SH-SY5Y (cell line): Measurements from ENCODE around the gene TUBAL3.

Experiments used
- GATA2 ChIP-seq: IDR thresholded peaks from 2 replicates; pipeline ENCODE4 v1.6.1; 2011; ENCODE audit warnings: mild to moderate bottlenecking, low read depth, low read length
- GATA3 ChIP-seq: IDR thresholded peaks from 2 replicates; pipeline ENCODE4 v1.6.1; 2011; ENCODE audit warnings: low read depth, mild to moderate bottlenecking, low read length, moderate library complexity

DNA sequence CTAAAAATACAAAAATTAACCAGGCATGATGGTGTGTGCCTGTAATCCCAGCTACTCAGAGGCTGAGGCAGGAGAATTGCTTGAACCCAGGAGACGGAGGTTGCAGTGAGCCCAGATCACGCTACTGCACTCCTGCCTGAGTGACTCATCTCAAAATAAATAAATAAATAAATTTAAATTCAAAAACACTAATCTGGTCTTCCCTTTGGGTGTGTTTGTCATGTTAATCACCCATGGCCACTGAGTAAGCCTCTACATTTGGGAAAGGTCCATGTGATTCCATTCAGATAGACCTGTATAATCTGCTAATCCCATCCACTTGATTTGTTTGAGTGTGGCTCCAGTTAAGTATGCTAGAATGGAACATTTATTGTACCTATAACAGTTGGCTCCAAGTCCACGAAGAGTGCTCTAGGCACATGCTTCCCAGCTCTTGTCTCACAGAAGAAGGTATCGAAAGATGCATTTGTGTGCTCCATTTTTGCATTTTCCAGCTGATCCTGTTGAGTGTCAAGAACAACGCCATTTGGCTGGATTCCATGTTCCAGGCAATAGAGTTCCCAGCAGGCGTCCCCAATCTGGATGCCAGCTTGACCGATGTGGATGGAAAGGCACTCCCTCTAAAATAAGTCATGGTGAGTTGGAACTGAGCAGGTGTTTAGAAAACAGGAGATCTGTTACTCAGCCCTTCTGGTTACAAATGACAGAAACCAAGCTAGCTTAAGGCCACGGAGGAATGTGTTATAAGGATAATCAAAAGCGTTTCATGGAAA is 4.0 kb downstream of the TUBAL3 start:
- TF ChIP-seq GATA2 (no peak), GATA3 (no peak)
